ENCODE data around the gene EZH1.
A peak's percentile ranks its signal among the peaks of the same experiment; 100 is the strongest.

EZH1 gene

GRCh38 chr17:42779936-42780850, 35.4 kb upstream of the EZH1 start, which contains the start of gene WNK4:
Gene WNK4 (plus strand): TSS chr17:42780610. CDS start chr17:42780699, 89 bp downstream.
- Histone ChIP-seq H2AFZ (ENCODE audit: low read depth, low read length) (peak within 1 kb of the TSS; percentile 40), H3K18ac (ENCODE audit: low read depth in 1 of 2, low read length in 2 of 2) (peak within 1 kb of the TSS in 1 of 2 experiments; percentile 30), H3K4me3 (ENCODE audit: insufficient read depth in 1 of 2, low read depth in 1 of 2, low read length in 2 of 2) (peak within 1 kb of the TSS; percentile 61 to 75), H4K91ac (ENCODE audit: low read length) (peak within 1 kb of the TSS; percentile 43), H3K36me3 (ENCODE audit: control insufficient read depth in 1 of 2, insufficient read depth in 2 of 2, low read depth in 1 of 2, low read length in 2 of 2) (peaks cover 34 to 44% of the 10 kb centered on the region in 2 experiments), H2BK12ac (ENCODE audit: low read length in 2 of 2) (peak within 1 kb of the TSS in 1 of 2 experiments; percentile 21), H3K27me3 (ENCODE audit: control insufficient read depth in 1 of 2, insufficient read depth in 1 of 2, low read length in 2 of 2) (peaks cover 0 to 45% of the 10 kb centered on the region in 2 experiments), H3K27ac (ENCODE audit: low read length, poor library complexity, severe bottlenecking) (peak within 1 kb of the TSS; percentile 1), H3K4me2 (ENCODE audit: low read length, poor library complexity, severe bottlenecking) (peak within 1 kb of the TSS; percentile 85), H3K14ac (ENCODE audit: low read length in 2 of 2) (peak within 1 kb of the TSS in 1 of 2 experiments; percentile 9), H4K8ac (ENCODE audit: low read length) (peak within 1 kb of the TSS; percentile 12), H3K4ac (ENCODE audit: low read depth in 1 of 2, low read length in 2 of 2) (peak within 1 kb of the TSS in 1 of 2 experiments; percentile 20), H3K23ac (ENCODE audit: low read length in 2 of 2) (peak within 1 kb of the TSS in 1 of 2 experiments; percentile 28), H3K9me3 (ENCODE audit: control insufficient read depth, low read length) (no peaks in the 10 kb centered on the region), H3K9ac (ENCODE audit: low read length) (peak within 1 kb of the TSS; percentile 61), H3K79me1 (replicated peaks; ENCODE audit: low read length, poor library complexity, severe bottlenecking) (peaks cover 27% of the 10 kb centered on the region), H2BK5ac (ENCODE audit: low read depth, low read length, poor library complexity, severe bottlenecking) (no peak within 1 kb of the TSS), H2AK5ac (ENCODE audit: low read length, severe bottlenecking) (no peak within 1 kb of the TSS), H2BK120ac (ENCODE audit: low read depth, low read length) (peak within 1 kb of the TSS; percentile 50), H2BK15ac (ENCODE audit: low read depth, poor library complexity, severe bottlenecking) (peak within 1 kb of the TSS; percentile 19), H3K4me1 (ENCODE audit: control insufficient read depth, insufficient read depth, low read depth, low read length) (peaks cover 43% of the 10 kb centered on the region)
- WGBS: 3% methylated on average over 43 of the region's 65 CpGs
- peak; percentile 31 for DNase-seq

- Histone ChIP-seq H4K91ac (ENCODE audit: low read length) (no peak overlapping the region), H3K27ac (ENCODE audit: low read length, poor library complexity, severe bottlenecking) (no peak overlapping the region), H3K27me3 (ENCODE audit: control insufficient read depth in 1 of 2, insufficient read depth in 1 of 2, low read length in 2 of 2) (peaks cover 0 to 38% of the 10 kb centered on the region in 2 experiments), H2BK12ac (ENCODE audit: low read length in 2 of 2) (no peak overlapping the region), H3K4me2 (ENCODE audit: low read length, poor library complexity, severe bottlenecking) (peak overlapping the region; percentile 60), H3K14ac (ENCODE audit: low read length in 2 of 2) (no peak overlapping the region), H3K79me1 (replicated peaks; ENCODE audit: low read length, poor library complexity, severe bottlenecking) (peaks cover 26% of the 10 kb centered on the region), H4K8ac (ENCODE audit: low read length) (no peak overlapping the region), H3K9me3 (ENCODE audit: control insufficient read depth, low read length) (no peaks in the 10 kb centered on the region), H3K36me3 (ENCODE audit: control insufficient read depth in 1 of 2, insufficient read depth in 2 of 2, low read depth in 1 of 2, low read length in 2 of 2) (peaks cover 26 to 47% of the 10 kb centered on the region in 2 experiments), H3K4ac (ENCODE audit: low read depth in 1 of 2, low read length in 2 of 2) (no peak overlapping the region), H2AFZ (ENCODE audit: low read depth, low read length) (no peak overlapping the region), H2AK5ac (ENCODE audit: low read length, severe bottlenecking) (no peak overlapping the region), H3K4me1 (ENCODE audit: control insufficient read depth, insufficient read depth, low read depth, low read length) (peaks cover 45% of the 10 kb centered on the region), H3K23ac (ENCODE audit: low read length in 2 of 2) (no peak overlapping the region), H2BK5ac (ENCODE audit: low read depth, low read length, poor library complexity, severe bottlenecking) (no peak overlapping the region), H3K9ac (ENCODE audit: low read length) (no peak overlapping the region), H3K4me3 (ENCODE audit: insufficient read depth in 1 of 2, low read depth in 1 of 2, low read length in 2 of 2) (no peak overlapping the region), H3K18ac (ENCODE audit: low read depth in 1 of 2, low read length in 2 of 2) (no peak overlapping the region), H2BK120ac (ENCODE audit: low read depth, low read length) (no peak overlapping the region), H2BK15ac (ENCODE audit: low read depth, poor library complexity, severe bottlenecking) (no peak overlapping the region)
- DNase-seq: no peak
- 100% methylated on average over 1 of the region's 3 CpGs for WGBS
These were observed 34.6 kb upstream of the EZH1 start for GRCh38 chr17:42779304-42779935.

- H2BK15ac ChIP-seq (ENCODE audit: low read depth, poor library complexity, severe bottlenecking): no peak overlapping the region
These were observed 33.7 kb upstream of the EZH1 start for GRCh38 chr17:42778570-42778969.

More at GRCh38 chr17:42778570-42778969, 33.7 kb upstream of the EZH1 start:
- peaks cover 19% of the 10 kb centered on the region for H3K79me1 ChIP-seq (replicated peaks; ENCODE audit: low read length, poor library complexity, severe bottlenecking)
- no peak overlapping the region for H4K8ac ChIP-seq (ENCODE audit: low read length)
- over 99% methylated on average over 5 of the region's 5 CpGs for whole genome bisulfite sequencing
- H3K9me3 ChIP-seq (ENCODE audit: control insufficient read depth, low read length): no peaks in the 10 kb centered on the region
- H3K4me2 ChIP-seq (ENCODE audit: low read length, poor library complexity, severe bottlenecking): no peak overlapping the region
- H3K4me3 ChIP-seq (ENCODE audit: insufficient read depth in 1 of 2, low read depth in 1 of 2, low read length in 2 of 2): no peak overlapping the region
- no peak overlapping the region for H2AFZ ChIP-seq (ENCODE audit: low read depth, low read length)
- peaks cover 19 to 47% of the 10 kb centered on the region in 2 experiments for H3K36me3 ChIP-seq (ENCODE audit: control insufficient read depth in 1 of 2, insufficient read depth in 2 of 2, low read depth in 1 of 2, low read length in 2 of 2)
- H3K23ac ChIP-seq (ENCODE audit: low read length in 2 of 2): no peak overlapping the region
- H2BK12ac ChIP-seq (ENCODE audit: low read length in 2 of 2): no peak overlapping the region
- H3K9ac ChIP-seq (ENCODE audit: low read length): no peak overlapping the region
- H3K4me1 ChIP-seq (ENCODE audit: control insufficient read depth, insufficient read depth, low read depth, low read length): peaks cover 40% of the 10 kb centered on the region
- no peak overlapping the region for H3K27ac ChIP-seq (ENCODE audit: low read length, poor library complexity, severe bottlenecking)
- no peak overlapping the region for H3K14ac ChIP-seq (ENCODE audit: low read length in 2 of 2)
- no peak overlapping the region for H2BK120ac ChIP-seq (ENCODE audit: low read depth, low read length)
- no peak overlapping the region for H3K18ac ChIP-seq (ENCODE audit: low read depth in 1 of 2, low read length in 2 of 2)
- H2BK5ac ChIP-seq (ENCODE audit: low read depth, low read length, poor library complexity, severe bottlenecking): no peak overlapping the region
- H3K4ac ChIP-seq (ENCODE audit: low read depth in 1 of 2, low read length in 2 of 2): no peak overlapping the region
- no peak overlapping the region for H2AK5ac ChIP-seq (ENCODE audit: low read length, severe bottlenecking)
- no peak for DNase-seq
- no peak overlapping the region for H4K91ac ChIP-seq (ENCODE audit: low read length)
- peaks cover 0 to 29% of the 10 kb centered on the region in 2 experiments for H3K27me3 ChIP-seq (ENCODE audit: control insufficient read depth in 1 of 2, insufficient read depth in 1 of 2, low read length in 2 of 2)

Measured in mesenchymal stem cell (in vitro differentiated cells and primary cell).